ENCODE results near the gene PTGFR.

Gene PTGFR

GRCh38 chr1:78526496-78526895 is 35.7 kb downstream of the PTGFR start:
- no peak overlapping the region for H4K91ac ChIP-seq (ENCODE audit: low read length)
- H2BK15ac ChIP-seq (ENCODE audit: low read depth, poor library complexity, severe bottlenecking) = no peak overlapping the region
- no peak overlapping the region for H3K18ac ChIP-seq (ENCODE audit: low read depth in 1 of 2, low read length in 2 of 2)
- H2AK5ac ChIP-seq (ENCODE audit: low read length, severe bottlenecking) = no peak overlapping the region
- no peaks in the 10 kb centered on the region for H3K4me1 ChIP-seq (ENCODE audit: control insufficient read depth, insufficient read depth, low read depth, low read length)
- no peak overlapping the region for H4K8ac ChIP-seq (ENCODE audit: low read length)
- no peak overlapping the region for H3K4me3 ChIP-seq (ENCODE audit: insufficient read depth in 1 of 2, low read depth in 1 of 2, low read length in 2 of 2)
- H3K79me1 ChIP-seq (replicated peaks; ENCODE audit: low read length, poor library complexity, severe bottlenecking) = no peaks in the 10 kb centered on the region
- H2BK12ac ChIP-seq (ENCODE audit: low read length in 2 of 2) = no peak overlapping the region
- H3K27me3 ChIP-seq (ENCODE audit: control insufficient read depth in 1 of 2, insufficient read depth in 1 of 2, low read length in 2 of 2) = no peaks in the 10 kb centered on the region
- H2BK120ac ChIP-seq (ENCODE audit: low read depth, low read length) = no peak overlapping the region
- no peak overlapping the region for H3K14ac ChIP-seq (ENCODE audit: low read length in 2 of 2)
- no peaks in the 10 kb centered on the region for H3K9me3 ChIP-seq (ENCODE audit: control insufficient read depth, low read length)
- no peak for DNase-seq
- no peak overlapping the region for H3K27ac ChIP-seq (ENCODE audit: low read length, poor library complexity, severe bottlenecking)
- H2BK5ac ChIP-seq (ENCODE audit: low read depth, low read length, poor library complexity, severe bottlenecking) = no peak overlapping the region
- no peak overlapping the region for H2AFZ ChIP-seq (ENCODE audit: low read depth, low read length)
- H3K4ac ChIP-seq (ENCODE audit: low read depth in 1 of 2, low read length in 2 of 2) = no peak overlapping the region
- 71% methylated on average over 1 of the region's 2 CpGs for WGBS
- H3K4me2 ChIP-seq (ENCODE audit: low read length, poor library complexity, severe bottlenecking) = no peak overlapping the region
- H3K36me3 ChIP-seq (ENCODE audit: control insufficient read depth in 1 of 2, insufficient read depth in 2 of 2, low read depth in 1 of 2, low read length in 2 of 2) = peaks cover 0 to 34% of the 10 kb centered on the region in 2 experiments
- H3K9ac ChIP-seq (ENCODE audit: low read length) = no peak overlapping the region
- no peak overlapping the region for H3K23ac ChIP-seq (ENCODE audit: low read length in 2 of 2)

- no peak overlapping the region for H2AFZ ChIP-seq (ENCODE audit: low read depth, low read length)
- H3K9ac ChIP-seq (ENCODE audit: low read length) = no peak overlapping the region
- H3K18ac ChIP-seq (ENCODE audit: low read depth in 1 of 2, low read length in 2 of 2) = no peak overlapping the region
- no peaks in the 10 kb centered on the region for H3K4me1 ChIP-seq (ENCODE audit: control insufficient read depth, insufficient read depth, low read depth, low read length)
- DNase-seq = no peak
- H3K4me2 ChIP-seq (ENCODE audit: low read length, poor library complexity, severe bottlenecking) = no peak overlapping the region
- H3K4ac ChIP-seq (ENCODE audit: low read depth in 1 of 2, low read length in 2 of 2) = no peak overlapping the region
- H3K4me3 ChIP-seq (ENCODE audit: insufficient read depth in 1 of 2, low read depth in 1 of 2, low read length in 2 of 2) = no peak overlapping the region
- H3K27ac ChIP-seq (ENCODE audit: low read length, poor library complexity, severe bottlenecking) = no peak overlapping the region
- H2AK5ac ChIP-seq (ENCODE audit: low read length, severe bottlenecking) = no peak overlapping the region
- no peak overlapping the region for H3K23ac ChIP-seq (ENCODE audit: low read length in 2 of 2)
- peaks cover 0 to 40% of the 10 kb centered on the region in 2 experiments for H3K36me3 ChIP-seq (ENCODE audit: control insufficient read depth in 1 of 2, insufficient read depth in 2 of 2, low read depth in 1 of 2, low read length in 2 of 2)
- no peak overlapping the region for H2BK5ac ChIP-seq (ENCODE audit: low read depth, low read length, poor library complexity, severe bottlenecking)
- no peak overlapping the region for H2BK12ac ChIP-seq (ENCODE audit: low read length in 2 of 2)
- H3K14ac ChIP-seq (ENCODE audit: low read length in 2 of 2) = no peak overlapping the region
- no peaks in the 10 kb centered on the region for H3K9me3 ChIP-seq (ENCODE audit: control insufficient read depth, low read length)
- H2BK120ac ChIP-seq (ENCODE audit: low read depth, low read length) = no peak overlapping the region
- 87% methylated on average over 2 of the region's 2 CpGs for WGBS
- H4K8ac ChIP-seq (ENCODE audit: low read length) = no peak overlapping the region
- no peak overlapping the region for H4K91ac ChIP-seq (ENCODE audit: low read length)
- H3K79me1 ChIP-seq (replicated peaks; ENCODE audit: low read length, poor library complexity, severe bottlenecking) = no peaks in the 10 kb centered on the region
- H2BK15ac ChIP-seq (ENCODE audit: low read depth, poor library complexity, severe bottlenecking) = no peak overlapping the region
- H3K27me3 ChIP-seq (ENCODE audit: control insufficient read depth in 1 of 2, insufficient read depth in 1 of 2, low read length in 2 of 2) = no peaks in the 10 kb centered on the region
Measured at GRCh38 chr1:78527706-78528105, 36.9 kb downstream of the PTGFR start.

- Histone ChIP-seq H2BK5ac (ENCODE audit: low read depth, low read length, poor library complexity, severe bottlenecking) (no peak overlapping the region), H2BK15ac (ENCODE audit: low read depth, poor library complexity, severe bottlenecking) (no peak overlapping the region), H3K36me3 (ENCODE audit: control insufficient read depth in 1 of 2, insufficient read depth in 2 of 2, low read depth in 1 of 2, low read length in 2 of 2) (peaks cover 0 to 73% of the 10 kb centered on the region in 2 experiments), H4K91ac (ENCODE audit: low read length) (no peak overlapping the region), H3K9ac (ENCODE audit: low read length) (no peak overlapping the region), H3K18ac (ENCODE audit: low read depth in 1 of 2, low read length in 2 of 2) (no peak overlapping the region), H4K8ac (ENCODE audit: low read length) (no peak overlapping the region), H3K4me1 (ENCODE audit: control insufficient read depth, insufficient read depth, low read depth, low read length) (no peaks in the 10 kb centered on the region), H2BK120ac (ENCODE audit: low read depth, low read length) (no peak overlapping the region), H3K27me3 (ENCODE audit: control insufficient read depth in 1 of 2, insufficient read depth in 1 of 2, low read length in 2 of 2) (peaks cover 0 to 3% of the 10 kb centered on the region in 2 experiments), H3K4me2 (ENCODE audit: low read length, poor library complexity, severe bottlenecking) (no peak overlapping the region), H2AFZ (ENCODE audit: low read depth, low read length) (no peak overlapping the region), H3K14ac (ENCODE audit: low read length in 2 of 2) (no peak overlapping the region), H3K79me1 (replicated peaks; ENCODE audit: low read length, poor library complexity, severe bottlenecking) (no peaks in the 10 kb centered on the region), H3K27ac (ENCODE audit: low read length, poor library complexity, severe bottlenecking) (no peak overlapping the region), H3K23ac (ENCODE audit: low read length in 2 of 2) (no peak overlapping the region), H2AK5ac (ENCODE audit: low read length, severe bottlenecking) (no peak overlapping the region), H3K4ac (ENCODE audit: low read depth in 1 of 2, low read length in 2 of 2) (no peak overlapping the region), H3K4me3 (ENCODE audit: insufficient read depth in 1 of 2, low read depth in 1 of 2, low read length in 2 of 2) (no peak overlapping the region), H3K9me3 (ENCODE audit: control insufficient read depth, low read length) (no peaks in the 10 kb centered on the region), H2BK12ac (ENCODE audit: low read length in 2 of 2) (no peak overlapping the region)
- no peak for DNase-seq
- 87% methylated on average over 3 of the region's 4 CpGs for WGBS
Measured at GRCh38 chr1:78533527-78533926, 42.8 kb downstream of the PTGFR start.

GRCh38 chr1:78535286-78535685 is 44.5 kb downstream of the PTGFR start:
- Histone ChIP-seq H3K23ac (ENCODE audit: low read length in 2 of 2) (no peak overlapping the region), H3K9me3 (ENCODE audit: control insufficient read depth, low read length) (no peaks in the 10 kb centered on the region), H2AFZ (ENCODE audit: low read depth, low read length) (no peak overlapping the region), H2BK5ac (ENCODE audit: low read depth, low read length, poor library complexity, severe bottlenecking) (no peak overlapping the region), H2BK12ac (ENCODE audit: low read length in 2 of 2) (no peak overlapping the region), H2BK120ac (ENCODE audit: low read depth, low read length) (no peak overlapping the region), H3K36me3 (ENCODE audit: control insufficient read depth in 1 of 2, insufficient read depth in 2 of 2, low read depth in 1 of 2, low read length in 2 of 2) (peaks cover 0 to 82% of the 10 kb centered on the region in 2 experiments), H3K18ac (ENCODE audit: low read depth in 1 of 2, low read length in 2 of 2) (no peak overlapping the region), H3K14ac (ENCODE audit: low read length in 2 of 2) (no peak overlapping the region), H3K9ac (ENCODE audit: low read length) (no peak overlapping the region), H4K91ac (ENCODE audit: low read length) (no peak overlapping the region), H2AK5ac (ENCODE audit: low read length, severe bottlenecking) (no peak overlapping the region), H3K79me1 (replicated peaks; ENCODE audit: low read length, poor library complexity, severe bottlenecking) (no peaks in the 10 kb centered on the region), H3K4me2 (ENCODE audit: low read length, poor library complexity, severe bottlenecking) (no peak overlapping the region), H3K27ac (ENCODE audit: low read length, poor library complexity, severe bottlenecking) (no peak overlapping the region), H3K27me3 (ENCODE audit: control insufficient read depth in 1 of 2, insufficient read depth in 1 of 2, low read length in 2 of 2) (peaks cover 0 to 3% of the 10 kb centered on the region in 2 experiments), H3K4ac (ENCODE audit: low read depth in 1 of 2, low read length in 2 of 2) (no peak overlapping the region), H3K4me1 (ENCODE audit: control insufficient read depth, insufficient read depth, low read depth, low read length) (no peaks in the 10 kb centered on the region), H4K8ac (ENCODE audit: low read length) (no peak overlapping the region), H2BK15ac (ENCODE audit: low read depth, poor library complexity, severe bottlenecking) (no peak overlapping the region), H3K4me3 (ENCODE audit: insufficient read depth in 1 of 2, low read depth in 1 of 2, low read length in 2 of 2) (no peak overlapping the region)
- DNase-seq = no peak
- no CpG with 5 or more reads among the region's 1 CpG for WGBS
